SH-SY5Y (cell line): ENCODE measurements around the gene SLC31A1.

ENCODE experiments used
- GATA2 ChIP-seq: IDR thresholded peaks from 2 replicates; pipeline ENCODE4 v1.6.1; 2011; ENCODE audit warnings: mild to moderate bottlenecking, low read depth, low read length
- GATA3 ChIP-seq: IDR thresholded peaks from 2 replicates; pipeline ENCODE4 v1.6.1; 2011; ENCODE audit warnings: low read depth, mild to moderate bottlenecking, low read length, moderate library complexity

- TF ChIP-seq GATA2 (no peak), GATA3 (no peak)
Measured at GRCh38 chr9:113278840-113279239, 57.5 kb downstream of the SLC31A1 start.
